ENCODE data around the gene KCNJ3. TPM values are rescaled to one million over a fixed set of nuclear protein-coding genes. Genes with fewer than 3 reads are reported as not detected.
"Not testable (repeated sequence)": the region's sequence is repeated elsewhere in the genome, so short reads cannot be mapped to it uniquely, and the experiment has no call there.

The KCNJ3 gene
- total RNA-seq, 1 experiment from 2014 or later: not detected

DNA sequence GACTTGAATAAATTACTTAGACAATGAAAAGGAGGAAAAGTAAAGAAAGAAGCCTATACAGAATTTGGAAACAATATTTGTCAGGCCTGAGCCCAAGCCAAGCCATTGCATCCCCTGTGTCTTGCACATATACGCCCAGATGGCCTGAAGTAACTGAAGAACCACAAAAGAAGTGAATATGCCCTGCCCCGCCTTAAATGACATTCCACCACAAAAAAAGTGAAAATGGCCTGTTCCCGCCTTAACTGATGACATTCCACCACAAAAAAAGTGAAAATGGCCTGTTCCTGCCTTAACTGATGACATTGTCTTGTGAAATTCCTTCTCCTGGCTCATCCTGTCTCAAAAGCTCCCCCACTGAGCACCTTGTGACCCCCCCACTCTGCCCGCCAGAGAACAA, 168.7 kb downstream of the KCNJ3 start:
- H4K20me1 ChIP-seq (ENCODE audit: insufficient read depth); H3K9me2 ChIP-seq (ENCODE audit: insufficient read depth); H3K4me2 ChIP-seq (ENCODE audit: low read length); RAD21 ChIA-PET (ENCODE audit: low non-redundant PET in 1 of 2, low total read pairs in 2 of 2, uncharacterized antibody in 2 of 2, unreplicated experiment in 2 of 2); intact Hi-C loops (cut with micrococcal nuclease); DNase-seq (ENCODE audit: low read depth, low spot score); H3K4me1 ChIP-seq (ENCODE audit: control insufficient read depth in 1 of 2, insufficient read depth in 2 of 2, low read length in 2 of 2); ATAC-seq; H3K9me3 ChIP-seq (ENCODE audit: control insufficient read depth in 1 of 2, insufficient read depth in 1 of 2, low read depth in 1 of 2, low read length in 2 of 2); CTCF ChIA-PET; POLR2A ChIA-PET; H3K27ac ChIP-seq (ENCODE audit: low read depth, low read length); BruUV-seq (replicated peaks); H2AFZ ChIP-seq (ENCODE audit: low read depth, low read length, poor library complexity, severe bottlenecking); H3K36me3 ChIP-seq (ENCODE audit: control insufficient read depth in 1 of 2, insufficient read depth in 2 of 2, low read length in 2 of 2); H3K9ac ChIP-seq (ENCODE audit: low read length); H3K4me3 ChIP-seq (replicated peaks in 1 of 2; ENCODE audit: low read depth in 1 of 2, low read length in 2 of 2); H3K79me2 ChIP-seq (ENCODE audit: insufficient read depth, low read length); H3K27me3 ChIP-seq (ENCODE audit: insufficient read depth, low read length): not testable (repeated sequence)

GRCh38 chr2:154875999-154876398, 177.5 kb downstream of the KCNJ3 start:
- H3K4me1 ChIP-seq (ENCODE audit: control insufficient read depth in 1 of 2, insufficient read depth in 2 of 2, low read length in 2 of 2): no peaks in the 10 kb centered on the region
- H4K20me1 ChIP-seq (ENCODE audit: insufficient read depth): no peaks in the 10 kb centered on the region
- H3K9ac ChIP-seq (ENCODE audit: low read length): no peak overlapping the region
- intact Hi-C loops (cut with micrococcal nuclease): no loop called here
- CTCF ChIA-PET: no interaction called here
- H3K4me2 ChIP-seq (ENCODE audit: low read length): no peak overlapping the region
- TF ChIP-seq, protein P1, sequence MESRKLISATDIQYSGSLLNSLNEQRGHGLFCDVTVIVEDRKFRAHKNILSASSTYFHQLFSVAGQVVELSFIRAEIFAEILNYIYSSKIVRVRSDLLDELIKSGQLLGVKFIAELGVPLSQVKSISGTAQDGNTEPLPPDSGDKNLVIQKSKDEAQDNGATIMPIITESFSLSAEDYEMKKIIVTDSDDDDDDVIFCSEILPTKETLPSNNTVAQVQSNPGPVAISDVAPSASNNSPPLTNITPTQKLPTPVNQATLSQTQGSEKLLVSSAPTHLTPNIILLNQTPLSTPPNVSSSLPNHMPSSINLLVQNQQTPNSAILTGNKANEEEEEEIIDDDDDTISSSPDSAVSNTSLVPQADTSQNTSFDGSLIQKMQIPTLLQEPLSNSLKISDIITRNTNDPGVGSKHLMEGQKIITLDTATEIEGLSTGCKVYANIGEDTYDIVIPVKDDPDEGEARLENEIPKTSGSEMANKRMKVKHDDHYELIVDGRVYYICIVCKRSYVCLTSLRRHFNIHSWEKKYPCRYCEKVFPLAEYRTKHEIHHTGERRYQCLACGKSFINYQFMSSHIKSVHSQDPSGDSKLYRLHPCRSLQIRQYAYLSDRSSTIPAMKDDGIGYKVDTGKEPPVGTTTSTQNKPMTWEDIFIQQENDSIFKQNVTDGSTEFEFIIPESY (IDR thresholded peaks at IDR 0.05; ENCODE audit: extremely low read depth, insufficient replicate concordance, low read length): no peak
- TF ChIP-seq, protein P2, sequence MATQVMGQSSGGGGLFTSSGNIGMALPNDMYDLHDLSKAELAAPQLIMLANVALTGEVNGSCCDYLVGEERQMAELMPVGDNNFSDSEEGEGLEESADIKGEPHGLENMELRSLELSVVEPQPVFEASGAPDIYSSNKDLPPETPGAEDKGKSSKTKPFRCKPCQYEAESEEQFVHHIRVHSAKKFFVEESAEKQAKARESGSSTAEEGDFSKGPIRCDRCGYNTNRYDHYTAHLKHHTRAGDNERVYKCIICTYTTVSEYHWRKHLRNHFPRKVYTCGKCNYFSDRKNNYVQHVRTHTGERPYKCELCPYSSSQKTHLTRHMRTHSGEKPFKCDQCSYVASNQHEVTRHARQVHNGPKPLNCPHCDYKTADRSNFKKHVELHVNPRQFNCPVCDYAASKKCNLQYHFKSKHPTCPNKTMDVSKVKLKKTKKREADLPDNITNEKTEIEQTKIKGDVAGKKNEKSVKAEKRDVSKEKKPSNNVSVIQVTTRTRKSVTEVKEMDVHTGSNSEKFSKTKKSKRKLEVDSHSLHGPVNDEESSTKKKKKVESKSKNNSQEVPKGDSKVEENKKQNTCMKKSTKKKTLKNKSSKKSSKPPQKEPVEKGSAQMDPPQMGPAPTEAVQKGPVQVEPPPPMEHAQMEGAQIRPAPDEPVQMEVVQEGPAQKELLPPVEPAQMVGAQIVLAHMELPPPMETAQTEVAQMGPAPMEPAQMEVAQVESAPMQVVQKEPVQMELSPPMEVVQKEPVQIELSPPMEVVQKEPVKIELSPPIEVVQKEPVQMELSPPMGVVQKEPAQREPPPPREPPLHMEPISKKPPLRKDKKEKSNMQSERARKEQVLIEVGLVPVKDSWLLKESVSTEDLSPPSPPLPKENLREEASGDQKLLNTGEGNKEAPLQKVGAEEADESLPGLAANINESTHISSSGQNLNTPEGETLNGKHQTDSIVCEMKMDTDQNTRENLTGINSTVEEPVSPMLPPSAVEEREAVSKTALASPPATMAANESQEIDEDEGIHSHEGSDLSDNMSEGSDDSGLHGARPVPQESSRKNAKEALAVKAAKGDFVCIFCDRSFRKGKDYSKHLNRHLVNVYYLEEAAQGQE (IDR thresholded peaks at IDR 0.05; ENCODE audit: low read depth): no peak
- TF ChIP-seq, protein P3, sequence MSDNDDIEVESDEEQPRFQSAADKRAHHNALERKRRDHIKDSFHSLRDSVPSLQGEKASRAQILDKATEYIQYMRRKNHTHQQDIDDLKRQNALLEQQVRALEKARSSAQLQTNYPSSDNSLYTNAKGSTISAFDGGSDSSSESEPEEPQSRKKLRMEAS (IDR thresholded peaks at IDR 0.05): no peak
- TF ChIP-seq RAD21 (IDR thresholded peaks at IDR 0.05; ENCODE audit: low read depth) (no peak), FOSL1 (IDR thresholded peaks at IDR 0.05; ENCODE audit: low read depth) (no peak), SRF (IDR thresholded peaks at IDR 0.05; ENCODE audit: low read depth) (no peak), YY1 (IDR thresholded peaks at IDR 0.05; ENCODE audit: extremely low read depth, insufficient replicate concordance, low read depth, low read length) (no peak), POLR2AphosphoS5 (IDR thresholded peaks at IDR 0.05; ENCODE audit: low read depth, low read length) (no peak), ZNF274 (IDR thresholded peaks at IDR 0.05; ENCODE audit: low read depth, low read length) (no peak), POLR2A (IDR thresholded peaks at IDR 0.05; ENCODE audit: borderline replicate concordance, extremely low read depth, insufficient read depth, insufficient read length) (no peak), CEBPB (IDR thresholded peaks at IDR 0.05; ENCODE audit: low read depth) (no peak), CBX3 (IDR thresholded peaks at IDR 0.05; ENCODE audit: low read depth) (no peak)
- RAD21 ChIA-PET (ENCODE audit: low non-redundant PET in 1 of 2, low total read pairs in 2 of 2, uncharacterized antibody in 2 of 2, unreplicated experiment in 2 of 2): no interaction called here
- no peaks in the 10 kb centered on the region for H3K36me3 ChIP-seq (ENCODE audit: control insufficient read depth in 1 of 2, insufficient read depth in 2 of 2, low read length in 2 of 2)
- no TSS peak for BruUV-seq (replicated peaks)
- POLR2A ChIA-PET: no interaction called here
- H3K79me2 ChIP-seq (ENCODE audit: insufficient read depth, low read length): no peaks in the 10 kb centered on the region
- H3K9me3 ChIP-seq (ENCODE audit: control insufficient read depth in 1 of 2, insufficient read depth in 1 of 2, low read depth in 1 of 2, low read length in 2 of 2): no peaks in the 10 kb centered on the region
- ATAC-seq (no peak), DNase-seq (ENCODE audit: low read depth, low spot score) (no peak)
- no peak overlapping the region for H3K27ac ChIP-seq (ENCODE audit: low read depth, low read length)
- H3K4me3 ChIP-seq (replicated peaks in 1 of 2; ENCODE audit: low read depth in 1 of 2, low read length in 2 of 2): no peak overlapping the region
- H3K9me2 ChIP-seq (ENCODE audit: insufficient read depth): no peaks in the 10 kb centered on the region
- H2AFZ ChIP-seq (ENCODE audit: low read depth, low read length, poor library complexity, severe bottlenecking): no peak overlapping the region
- H3K27me3 ChIP-seq (ENCODE audit: insufficient read depth, low read length): no peaks in the 10 kb centered on the region
